ENCODE data around the gene SERPINB6. TPM values are rescaled to one million over a fixed set of nuclear protein-coding genes. Genes with fewer than 3 reads are reported as not detected.

Gene SERPINB6
- total RNA-seq, 2 donors from 2014 or later, result 11.1 to 78.4 TPM

GRCh38 chr6:2900221-2900807 lies 71.1 kb downstream of the SERPINB6 start:
- ATAC-seq, result peak in 1 of 2 donors; percentile 4
- DNase-seq (ENCODE audit: low spot score in 2 of 2), result no peak
- Mint-ChIP-seq H3K27ac (peak overlapping the region; percentile 76 to 99), H3K9me3 (no peaks in the 10 kb centered on the region), H3K36me3 (peaks cover 58% of the 10 kb centered on the region in 2 donors)

GRCh38 chr6:2899596-2899995 lies 71.8 kb downstream of the SERPINB6 start:
- peak; percentile 46 to 59 for ATAC-seq
- DNase-seq (ENCODE audit: low spot score in 2 of 2), result peak in 1 of 2 donors; percentile 51
- no peaks in the 10 kb centered on the region for H3K9me3 Mint-ChIP-seq
- H3K36me3 Mint-ChIP-seq, result peaks cover 63 to 66% of the 10 kb centered on the region in 2 donors
- H3K27ac Mint-ChIP-seq, result peak overlapping the region; percentile 76 to 99

Other genes starting within 250 kb of the SERPINB6 start
- gene MYLK4, start 220.6 kb downstream of the SERPINB6 start, total RNA-seq, result under 1 TPM in 1 of 2 donors, not detected in 1; 0.33 TPM
- 10 to 100 TPM; 25.7 to 43.5 TPM for gene WRNIP1, start 206.2 kb downstream of the SERPINB6 start, total RNA-seq
- gene SERPINB1, start 129.7 kb downstream of the SERPINB6 start, total RNA-seq, result 100 to 1,000 TPM; 121 to 169 TPM
- 100 to 1,000 TPM in 1 of 2 donors, 10 to 100 TPM in 1; 51.3 to 102 TPM for gene SERPINB9, start 68.3 kb downstream of the SERPINB6 start, total RNA-seq
- gene NQO2, start 28.3 kb upstream of the SERPINB6 start, total RNA-seq, result 10 to 100 TPM; 33.4 to 37.5 TPM
- 10 to 100 TPM; 12.1 to 16.0 TPM for gene RIPK1, start 96.9 kb upstream of the SERPINB6 start, total RNA-seq
- 10 to 100 TPM in 1 of 2 donors, 1 to 10 TPM in 1; 6.8 to 15.3 TPM for gene BPHL, start 147.1 kb upstream of the SERPINB6 start, total RNA-seq
- 1 to 10 TPM; 1.8 to 3.8 TPM for gene TUBB2A, start 186.0 kb upstream of the SERPINB6 start, total RNA-seq

Measured in activated naive CD4-positive, alpha-beta T cell treated with anti-CD3 and anti-CD28 coated beads, Interleukin-2, amount 50 U/mL, for 72 hours (primary cell).